Neural cell (in vitro differentiated cells): ENCODE data around the gene COL23A1.
"Not testable (repeated sequence)": the region's sequence is repeated elsewhere in the genome, so short reads cannot be mapped to it uniquely, and the experiment has no call there.

ENCODE experiments used
- EP300 ChIP-seq: fragments of 450-650 bp; conservative IDR thresholded peaks from 2 replicates; pipeline ENCODE4 v1.6.1; 2014; ENCODE audit warnings: antibody characterized with exemption, mild to moderate bottlenecking, moderate library complexity; ENCODE audit not compliant: poor library complexity, severe bottlenecking
- POLR2AphosphoS5 ChIP-seq: IDR thresholded peaks from 2 replicates; pipeline ENCODE4 v1.6.1; 2012

GRCh38 chr5:178253632-178254031 lies 336.6 kb downstream of the COL23A1 start:
- not testable (repeated sequence) for TF ChIP-seq POLR2AphosphoS5, EP300
